Measurements from ENCODE around the gene SLC66A1.

SLC66A1 gene

GRCh38 chr1:19377812-19378718 lies 65.9 kb downstream of the SLC66A1 start:
- no peak for DNase-seq (ENCODE audit: low spot score)

Data from hepatic stellate cell (primary cell).